ENCODE results near the gene TRMT61B. TPM values are rescaled to one million over a fixed set of nuclear protein-coding genes. Genes with fewer than 3 reads are reported as not detected.

The TRMT61B gene
- total RNA-seq, 1 experiment from 2014 or later: 24.0 TPM

DNA sequence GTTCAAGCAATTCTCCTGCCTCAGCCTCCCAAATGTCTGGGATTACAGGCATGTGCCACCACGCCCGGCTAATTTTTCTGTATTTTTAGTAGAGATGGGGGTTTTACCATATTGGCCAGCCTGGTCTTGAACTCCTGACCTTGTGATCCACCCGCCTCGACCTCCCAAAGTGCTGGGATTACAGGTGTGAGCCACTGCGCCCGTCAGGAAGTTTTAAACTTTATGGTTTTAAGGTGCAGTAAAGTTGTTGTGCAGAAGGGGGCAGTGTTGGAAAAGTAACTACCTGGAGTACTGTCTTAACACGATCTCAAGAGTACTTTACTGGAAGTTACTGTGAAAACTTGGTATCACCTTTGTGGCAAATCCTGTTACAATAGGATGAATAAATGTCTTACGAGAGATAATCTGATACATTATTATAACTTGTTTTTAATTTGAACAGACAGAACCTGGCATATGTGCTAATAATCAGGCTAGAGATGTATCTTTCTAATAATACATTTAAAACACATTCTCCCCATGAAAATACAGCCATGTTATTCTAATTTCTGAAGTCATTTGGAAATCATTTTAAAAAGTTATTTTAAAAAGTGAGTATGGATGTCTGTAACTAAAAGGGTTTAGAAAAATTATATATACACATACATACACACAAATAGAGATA, 48.7 kb downstream of the TRMT61B start:
- POLR2A ChIA-PET: no interaction called here
- H3K9me3 Mint-ChIP-seq: no peaks in the 10 kb centered on the region
- TF ChIP-seq SMAD4 (CRISPR knock-in tag; IDR thresholded peaks at IDR 0.05): no peak
- no peak for TF ChIP-seq ETV6 (CRISPR knock-in tag; IDR thresholded peaks at IDR 0.05)
- TF ChIP-seq, protein P1, sequence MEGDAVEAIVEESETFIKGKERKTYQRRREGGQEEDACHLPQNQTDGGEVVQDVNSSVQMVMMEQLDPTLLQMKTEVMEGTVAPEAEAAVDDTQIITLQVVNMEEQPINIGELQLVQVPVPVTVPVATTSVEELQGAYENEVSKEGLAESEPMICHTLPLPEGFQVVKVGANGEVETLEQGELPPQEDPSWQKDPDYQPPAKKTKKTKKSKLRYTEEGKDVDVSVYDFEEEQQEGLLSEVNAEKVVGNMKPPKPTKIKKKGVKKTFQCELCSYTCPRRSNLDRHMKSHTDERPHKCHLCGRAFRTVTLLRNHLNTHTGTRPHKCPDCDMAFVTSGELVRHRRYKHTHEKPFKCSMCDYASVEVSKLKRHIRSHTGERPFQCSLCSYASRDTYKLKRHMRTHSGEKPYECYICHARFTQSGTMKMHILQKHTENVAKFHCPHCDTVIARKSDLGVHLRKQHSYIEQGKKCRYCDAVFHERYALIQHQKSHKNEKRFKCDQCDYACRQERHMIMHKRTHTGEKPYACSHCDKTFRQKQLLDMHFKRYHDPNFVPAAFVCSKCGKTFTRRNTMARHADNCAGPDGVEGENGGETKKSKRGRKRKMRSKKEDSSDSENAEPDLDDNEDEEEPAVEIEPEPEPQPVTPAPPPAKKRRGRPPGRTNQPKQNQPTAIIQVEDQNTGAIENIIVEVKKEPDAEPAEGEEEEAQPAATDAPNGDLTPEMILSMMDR (IDR thresholded peaks at IDR 0.05): peak; percentile 62
- TF ChIP-seq ZNF396 (CRISPR knock-in tag; IDR thresholded peaks at IDR 0.05; ENCODE audit: borderline replicate concordance): peak; percentile 29; the same call in 1 of the 2 replicates
- TF ChIP-seq, protein P2, sequence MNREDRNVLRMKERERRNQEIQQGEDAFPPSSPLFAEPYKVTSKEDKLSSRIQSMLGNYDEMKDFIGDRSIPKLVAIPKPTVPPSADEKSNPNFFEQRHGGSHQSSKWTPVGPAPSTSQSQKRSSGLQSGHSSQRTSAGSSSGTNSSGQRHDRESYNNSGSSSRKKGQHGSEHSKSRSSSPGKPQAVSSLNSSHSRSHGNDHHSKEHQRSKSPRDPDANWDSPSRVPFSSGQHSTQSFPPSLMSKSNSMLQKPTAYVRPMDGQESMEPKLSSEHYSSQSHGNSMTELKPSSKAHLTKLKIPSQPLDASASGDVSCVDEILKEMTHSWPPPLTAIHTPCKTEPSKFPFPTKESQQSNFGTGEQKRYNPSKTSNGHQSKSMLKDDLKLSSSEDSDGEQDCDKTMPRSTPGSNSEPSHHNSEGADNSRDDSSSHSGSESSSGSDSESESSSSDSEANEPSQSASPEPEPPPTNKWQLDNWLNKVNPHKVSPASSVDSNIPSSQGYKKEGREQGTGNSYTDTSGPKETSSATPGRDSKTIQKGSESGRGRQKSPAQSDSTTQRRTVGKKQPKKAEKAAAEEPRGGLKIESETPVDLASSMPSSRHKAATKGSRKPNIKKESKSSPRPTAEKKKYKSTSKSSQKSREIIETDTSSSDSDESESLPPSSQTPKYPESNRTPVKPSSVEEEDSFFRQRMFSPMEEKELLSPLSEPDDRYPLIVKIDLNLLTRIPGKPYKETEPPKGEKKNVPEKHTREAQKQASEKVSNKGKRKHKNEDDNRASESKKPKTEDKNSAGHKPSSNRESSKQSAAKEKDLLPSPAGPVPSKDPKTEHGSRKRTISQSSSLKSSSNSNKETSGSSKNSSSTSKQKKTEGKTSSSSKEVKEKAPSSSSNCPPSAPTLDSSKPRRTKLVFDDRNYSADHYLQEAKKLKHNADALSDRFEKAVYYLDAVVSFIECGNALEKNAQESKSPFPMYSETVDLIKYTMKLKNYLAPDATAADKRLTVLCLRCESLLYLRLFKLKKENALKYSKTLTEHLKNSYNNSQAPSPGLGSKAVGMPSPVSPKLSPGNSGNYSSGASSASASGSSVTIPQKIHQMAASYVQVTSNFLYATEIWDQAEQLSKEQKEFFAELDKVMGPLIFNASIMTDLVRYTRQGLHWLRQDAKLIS (CRISPR knock-in tag; IDR thresholded peaks at IDR 0.05; ENCODE audit: borderline replicate concordance): no peak
- TF ChIP-seq ZNF423 (CRISPR knock-in tag; IDR thresholded peaks at IDR 0.05): no peak
- no peak for TF ChIP-seq FOXJ3 (CRISPR knock-in tag; IDR thresholded peaks at IDR 0.05; ENCODE audit: borderline replicate concordance)
- TF ChIP-seq, protein P3, sequence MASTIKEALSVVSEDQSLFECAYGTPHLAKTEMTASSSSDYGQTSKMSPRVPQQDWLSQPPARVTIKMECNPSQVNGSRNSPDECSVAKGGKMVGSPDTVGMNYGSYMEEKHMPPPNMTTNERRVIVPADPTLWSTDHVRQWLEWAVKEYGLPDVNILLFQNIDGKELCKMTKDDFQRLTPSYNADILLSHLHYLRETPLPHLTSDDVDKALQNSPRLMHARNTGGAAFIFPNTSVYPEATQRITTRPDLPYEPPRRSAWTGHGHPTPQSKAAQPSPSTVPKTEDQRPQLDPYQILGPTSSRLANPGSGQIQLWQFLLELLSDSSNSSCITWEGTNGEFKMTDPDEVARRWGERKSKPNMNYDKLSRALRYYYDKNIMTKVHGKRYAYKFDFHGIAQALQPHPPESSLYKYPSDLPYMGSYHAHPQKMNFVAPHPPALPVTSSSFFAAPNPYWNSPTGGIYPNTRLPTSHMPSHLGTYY (CRISPR knock-in tag; IDR thresholded peaks at IDR 0.05): peak; percentile 69; the same call in 1 of the 2 replicates
- no peak for TF ChIP-seq ZNF138 (CRISPR knock-in tag; conservative IDR thresholded peaks at IDR 0.05)
- H3K4me3 Mint-ChIP-seq: no peak overlapping the region
- DNase-seq (ENCODE audit: low spot score) (peak; percentile 56), ATAC-seq (peak; percentile 91)
- CTCF ChIA-PET: interaction anchor here (1.0 to 1.5 kb wide), 4 partner anchors 12 to 255 kb away, joined by 3 to 7 read pairs (median 4); partner anchors contain the start of genes PPP1CB and TRMT61B
- H3K4me1 Mint-ChIP-seq: no peaks in the 10 kb centered on the region
- no peak overlapping the region for H3K27ac Mint-ChIP-seq
- H3K36me3 Mint-ChIP-seq: no peaks in the 10 kb centered on the region
- no peaks in the 10 kb centered on the region for H3K27me3 Mint-ChIP-seq (ENCODE audit: low read depth)

DNA sequence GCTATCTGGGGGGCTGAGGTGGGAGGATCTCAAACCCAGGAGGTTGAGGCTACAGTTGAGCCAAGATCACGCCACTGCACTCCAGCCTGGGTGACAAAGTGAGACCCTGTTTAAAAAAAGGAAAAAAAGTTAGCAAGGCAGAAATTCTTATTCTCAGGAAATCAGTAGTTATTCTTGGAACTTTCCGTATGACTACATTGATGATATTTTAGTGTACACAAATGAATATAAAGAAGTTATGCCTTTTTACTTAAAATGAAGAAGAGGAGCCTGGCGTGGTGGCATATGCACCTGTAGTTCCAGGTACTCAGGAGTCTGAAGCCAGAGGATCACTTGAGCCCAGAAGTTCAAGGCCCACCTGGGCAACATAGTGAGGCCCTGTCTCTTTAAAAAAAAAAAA, 52.1 kb downstream of the TRMT61B start:
- DNase-seq (ENCODE audit: low spot score): no peak
- Mint-ChIP-seq H3K4me1 (peaks cover 2% of the 10 kb centered on the region; the same call in 1 of the 2 replicates), H3K4me3 (no peak overlapping the region), H3K9me3 (no peaks in the 10 kb centered on the region), H3K36me3 (no peaks in the 10 kb centered on the region), H3K27me3 (ENCODE audit: low read depth) (peaks cover 8% of the 10 kb centered on the region), H3K27ac (no peak overlapping the region)
- no peak for ATAC-seq
- ChIA-PET POLR2A (no interaction called here), CTCF (interaction anchor here (0.6 to 1.0 kb wide), 2 partner anchors 224 to 251 kb away, joined by 3 read pairs; no protein-coding TSS in a partner anchor)
- TF ChIP-seq ZNF232 (CRISPR knock-in tag; IDR thresholded peaks at IDR 0.05) (no peak), NR1H2 (CRISPR knock-in tag; IDR thresholded peaks at IDR 0.05) (no peak), GTF2I (CRISPR knock-in tag; conservative IDR thresholded peaks at IDR 0.05) (no peak), HMGA2 (CRISPR knock-in tag; IDR thresholded peaks at IDR 0.05) (no peak), FOXK1 (CRISPR knock-in tag; IDR thresholded peaks at IDR 0.05) (no peak), MXD4 (CRISPR knock-in tag; IDR thresholded peaks at IDR 0.05; ENCODE audit: borderline replicate concordance) (no peak)
- TF ChIP-seq, protein P4, sequence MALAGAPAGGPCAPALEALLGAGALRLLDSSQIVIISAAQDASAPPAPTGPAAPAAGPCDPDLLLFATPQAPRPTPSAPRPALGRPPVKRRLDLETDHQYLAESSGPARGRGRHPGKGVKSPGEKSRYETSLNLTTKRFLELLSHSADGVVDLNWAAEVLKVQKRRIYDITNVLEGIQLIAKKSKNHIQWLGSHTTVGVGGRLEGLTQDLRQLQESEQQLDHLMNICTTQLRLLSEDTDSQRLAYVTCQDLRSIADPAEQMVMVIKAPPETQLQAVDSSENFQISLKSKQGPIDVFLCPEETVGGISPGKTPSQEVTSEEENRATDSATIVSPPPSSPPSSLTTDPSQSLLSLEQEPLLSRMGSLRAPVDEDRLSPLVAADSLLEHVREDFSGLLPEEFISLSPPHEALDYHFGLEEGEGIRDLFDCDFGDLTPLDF (CRISPR knock-in tag; IDR thresholded peaks at IDR 0.05): no peak
- TF ChIP-seq, protein P5, sequence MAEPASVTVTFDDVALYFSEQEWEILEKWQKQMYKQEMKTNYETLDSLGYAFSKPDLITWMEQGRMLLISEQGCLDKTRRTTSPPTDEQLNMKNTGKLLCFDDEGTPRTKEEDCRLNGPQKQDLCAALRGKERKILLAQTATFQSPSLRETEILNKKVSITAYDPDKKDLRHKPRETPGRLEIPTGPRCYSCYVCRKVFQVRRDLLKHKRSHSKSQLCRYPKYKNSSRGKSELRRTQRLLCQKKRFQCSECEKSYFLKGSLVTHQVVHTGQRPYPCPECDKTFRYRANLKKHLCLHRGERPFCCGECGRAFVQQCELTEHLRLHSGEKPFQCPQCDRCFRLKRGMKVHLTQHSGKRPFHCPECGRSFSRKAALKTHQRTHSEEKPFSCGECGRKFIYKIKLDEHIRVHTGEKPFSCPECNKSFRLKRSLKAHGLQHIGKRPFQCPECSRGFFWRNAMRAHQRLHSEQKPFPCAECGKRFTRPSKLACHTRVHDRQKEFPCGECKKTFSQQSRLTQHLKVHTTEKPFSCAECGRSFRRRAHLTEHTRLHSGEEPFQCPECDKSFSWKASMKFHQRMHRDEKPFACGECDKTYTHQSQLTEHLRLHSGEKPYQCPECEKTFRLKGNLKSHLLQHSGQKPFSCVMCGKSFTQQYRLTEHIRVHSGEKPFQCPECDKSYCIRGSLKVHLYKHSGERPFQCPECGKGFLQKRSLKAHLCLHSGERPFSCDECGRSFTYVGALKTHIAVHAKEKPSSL (CRISPR knock-in tag; conservative IDR thresholded peaks at IDR 0.05): no peak
